Caco-2 (cell line): ENCODE measurements around the gene DNM1L. TPM values are rescaled to one million over a fixed set of nuclear protein-coding genes. Genes with fewer than 3 reads are reported as not detected.
A peak's percentile ranks its signal among the peaks of the same experiment; 100 is the strongest.

Experiments used
- BruUV-seq: library from RNA; stranded (reverse); fragments of 400-500 nt; replicated peaks from 2 replicates; lab custom pipeline; 2021; lab: Mats Ljungman, UMichigan
- CTCF ChIA-PET: fragments of 300-600 bp; sonication (Branson Sonifier 250); formaldehyde crosslinking; loops from one replicate; lab custom pipeline; 2022; ENCODE audit warnings: antibody characterized with exemption; lab: Charles Lee
- POLR2A ChIA-PET: fragments of 300-600 bp; sonication (Branson Sonifier 250); formaldehyde crosslinking; loops from one replicate; lab custom pipeline; 2022; ENCODE audit warnings: antibody characterized with exemption; lab: Charles Lee
- DNase-seq, 2 experiments: peaks; one replicate each; pipeline versions ENCODE4 v3.0.0 to v3.0.0-alpha.2; 2020 to 2022
- H3K27me3 ChIP-seq: replicated peaks from 2 replicates; pipeline ENCODE4 v1.6.0; 2011; ENCODE audit warnings: low read length; ENCODE audit not compliant: control insufficient read depth, insufficient read depth
- H3K36me3 ChIP-seq: 2 replicates; pipeline ENCODE4 v1.5.1; 2011; ENCODE audit warnings: low read length; ENCODE audit not compliant: control insufficient read depth, insufficient read depth
- H3K4me1 ChIP-seq: fragments of 250-450 bp; sonication (Bioruptor Pico); 2 replicates; pipeline ENCODE4 v1.5.1; 2020; ENCODE audit warnings: mild to moderate bottlenecking
- H3K4me3 ChIP-seq: 2 replicates; pipeline ENCODE4 v1.5.1; 2011; ENCODE audit warnings: low read depth, mild to moderate bottlenecking, control low read depth, low read length
- H3K9me3 ChIP-seq: fragments of 250-450 bp; sonication (Bioruptor Pico); 2 replicates; pipeline ENCODE4 v1.5.1; 2020; ENCODE audit warnings: mild to moderate bottlenecking, moderate library complexity
- H3K27ac Mint-ChIP-seq: one replicate; pipeline ENCODE4 v1.8.0; 2022; ENCODE audit warnings: mixed read lengths; ENCODE audit not compliant: unreplicated experiment
- H3K27me3 Mint-ChIP-seq: one replicate; pipeline ENCODE4 v1.8.0; 2022; ENCODE audit warnings: mixed read lengths; ENCODE audit not compliant: insufficient read depth, unreplicated experiment
- H3K36me3 Mint-ChIP-seq: one replicate; pipeline ENCODE4 v1.8.0; 2022; ENCODE audit warnings: mild to moderate bottlenecking, mixed read lengths; ENCODE audit not compliant: insufficient read depth, unreplicated experiment
- H3K4me1 Mint-ChIP-seq: one replicate; pipeline ENCODE4 v1.8.0; 2022; ENCODE audit warnings: low read depth, mixed read lengths; ENCODE audit not compliant: unreplicated experiment
- H3K4me3 Mint-ChIP-seq: one replicate; pipeline ENCODE4 v1.8.0; 2022; ENCODE audit warnings: mild to moderate bottlenecking, moderate library complexity, mixed read lengths; ENCODE audit not compliant: unreplicated experiment
- H3K9me3 Mint-ChIP-seq: one replicate; pipeline ENCODE4 v1.8.0; 2022; ENCODE audit warnings: mixed read lengths; ENCODE audit not compliant: unreplicated experiment
- CTCF ChIP-seq, 2 experiments: fragments of 200-600 bp in 1 of 2; IDR thresholded peaks; 1 replicate in 1 of 2; 2 replicates in 1 of 2; pipeline versions ENCODE4 v1.5.1 to v1.8.0; 2011 to 2022; ENCODE audit warnings: antibody characterized with exemption in 1 of 2, control low read depth in 1 of 2, inconsistent platforms in 1 of 2, low read depth in 1 of 2, low read length in 1 of 2, mild to moderate bottlenecking in 1 of 2, moderate library complexity in 1 of 2; ENCODE audit not compliant: insufficient read depth in 1 of 2, severe bottlenecking in 1 of 2, unreplicated experiment in 1 of 2
- intact Hi-C: fragments of 100-400 bp; cut with micrococcal nuclease; formaldehyde crosslinking; loops from one replicate; pipeline ENCODE4 v1.10.0; 2022; ENCODE audit not compliant: unreplicated experiment
- total RNA-seq: library from RNA; stranded (reverse); gene quantifications from 2 replicates; pipeline ENCODE4 v1.2.3, GENCODE V29; 2022

DNM1L gene
- total RNA-seq, 1 experiment from 2014 or later = 136 TPM

- POLR2A ChIA-PET = no interaction called here
- BruUV-seq = no TSS peak
- TF ChIP-seq CTCF (IDR thresholded peaks at IDR 0.05; ENCODE audit: insufficient read depth in 1 of 2, low read depth in 1 of 2, low read length in 1 of 2, severe bottlenecking in 1 of 2, unreplicated experiment in 1 of 2) = no peak
- no peaks in the 10 kb centered on the region for H3K9me3 ChIP-seq
- CTCF ChIA-PET = interaction anchor here (0.6 to 1.0 kb wide), 2 partner anchors 12 to 31 kb away, joined by 3 read pairs; no protein-coding TSS in a partner anchor
- no peaks in the 10 kb centered on the region for H3K9me3 Mint-ChIP-seq
- peaks cover 97% of the 10 kb centered on the region for H3K36me3 Mint-ChIP-seq
- H3K27me3 ChIP-seq = no peaks in the 10 kb centered on the region
- peaks cover 2% of the 10 kb centered on the region; the same call in 1 of the 2 replicates for H3K36me3 ChIP-seq
- DNase-seq = no peak
- no peaks in the 10 kb centered on the region for H3K27me3 Mint-ChIP-seq
- no peak overlapping the region for H3K4me3 ChIP-seq
- H3K4me3 Mint-ChIP-seq = no peak overlapping the region
- H3K4me1 Mint-ChIP-seq = no peaks in the 10 kb centered on the region
- H3K4me1 ChIP-seq = no peaks in the 10 kb centered on the region; the same call in 1 of the 2 replicates
- no peak overlapping the region for H3K27ac Mint-ChIP-seq
- intact Hi-C loops = no loop called here
Observed at GRCh38 chr12:32743264-32743663, 64.2 kb downstream of the DNM1L start.

- Histone ChIP-seq H3K4me1 (peaks cover 16% of the 10 kb centered on the region), H3K9me3 (no peaks in the 10 kb centered on the region), H3K27me3 (no peaks in the 10 kb centered on the region), H3K36me3 (peaks cover 6% of the 10 kb centered on the region; the same call in 1 of the 2 replicates), H3K4me3 (no peak overlapping the region)
- Mint-ChIP-seq H3K27ac (no peak overlapping the region), H3K36me3 (peaks cover 66% of the 10 kb centered on the region), H3K27me3 (peaks cover under 1% of the 10 kb centered on the region), H3K4me3 (peak overlapping the region; percentile 87), H3K4me1 (peaks cover 9% of the 10 kb centered on the region), H3K9me3 (no peaks in the 10 kb centered on the region)
- TF ChIP-seq CTCF (IDR thresholded peaks at IDR 0.05; ENCODE audit: insufficient read depth in 1 of 2, low read depth in 1 of 2, low read length in 1 of 2, severe bottlenecking in 1 of 2, unreplicated experiment in 1 of 2) = no peak
- POLR2A ChIA-PET = no interaction called here
- DNase-seq = no peak
- CTCF ChIA-PET = no interaction called here
- intact Hi-C loops = loop anchor here (10.0 kb wide), 2 partner anchors 299 to 541 kb away; no protein-coding TSS in a partner anchor
- BruUV-seq = no TSS peak
Observed at GRCh38 chr12:32753605-32754004, 74.5 kb downstream of the DNM1L start.

- ChIA-PET CTCF (interaction anchor here (0.5 to 1.8 kb wide), 4 partner anchors 8 to 297 kb away, joined by 4 to 6 read pairs (median 4); no protein-coding TSS in a partner anchor), POLR2A (interaction anchor here (0.7 kb wide), 1 partner anchor 13 kb away, joined by 11 read pairs; no protein-coding TSS in a partner anchor)
- H3K36me3 ChIP-seq = peaks cover 6% of the 10 kb centered on the region; the same call in 1 of the 2 replicates
- no TSS peak for BruUV-seq
- Mint-ChIP-seq H3K27me3 (peaks cover 2% of the 10 kb centered on the region), H3K4me3 (peak overlapping the region; percentile 87), H3K4me1 (peaks cover 9% of the 10 kb centered on the region), H3K27ac (peak overlapping the region; percentile 94), H3K36me3 (peaks cover 61% of the 10 kb centered on the region), H3K9me3 (no peaks in the 10 kb centered on the region)
- H3K9me3 ChIP-seq = no peaks in the 10 kb centered on the region
- DNase-seq = no peak
- no peak for TF ChIP-seq CTCF (IDR thresholded peaks at IDR 0.05; ENCODE audit: insufficient read depth in 1 of 2, low read depth in 1 of 2, low read length in 1 of 2, severe bottlenecking in 1 of 2, unreplicated experiment in 1 of 2)
- peak overlapping the region; percentile 59 for H3K4me3 ChIP-seq
- intact Hi-C loops = loop anchor here (10.0 kb wide), 2 partner anchors 299 to 541 kb away; no protein-coding TSS in a partner anchor
- H3K4me1 ChIP-seq = peaks cover 16% of the 10 kb centered on the region
- no peaks in the 10 kb centered on the region for H3K27me3 ChIP-seq
Observed at GRCh38 chr12:32754111-32754510, 75.0 kb downstream of the DNM1L start.
